ENCODE measurements around the gene PODXL2.

DNA sequence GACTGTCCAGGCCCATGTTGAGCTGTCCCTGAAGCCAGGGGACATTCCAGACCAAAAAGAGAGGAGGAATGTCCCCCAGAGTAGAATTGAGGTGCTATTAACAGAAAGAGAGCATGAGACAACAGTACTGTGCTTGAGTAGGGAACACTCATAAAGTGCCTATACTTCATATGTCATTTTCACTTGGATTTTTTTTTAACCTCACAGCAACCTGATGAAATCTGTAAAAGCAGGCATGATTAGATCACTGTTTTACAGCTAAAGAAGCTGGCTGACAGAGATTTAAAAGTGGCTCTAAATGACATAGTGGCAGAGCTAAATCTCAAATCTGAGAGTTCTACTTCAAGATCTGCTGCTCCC, 18.8 kb downstream of the PODXL2 start:
- TF ChIP-seq POLR2A (IDR thresholded peaks at IDR 0.05; ENCODE audit: low read length) (no peak), GATA1 (IDR thresholded peaks at IDR 0.05; ENCODE audit: low read depth, low read length) (no peak)
